GM20431 (cell line): ENCODE results near the gene AATF.
"Not testable (repeated sequence)": the region's sequence is repeated elsewhere in the genome, so short reads cannot be mapped to it uniquely, and the experiment has no call there.

Experiments used
- in situ Hi-C: fragments of 300-500 bp; cut with MseI, MboI; formaldehyde crosslinking; loops from one replicate; pipeline ENCODE4 v1.15.0; 2020; ENCODE audit warnings: low sequenced_read_pairs; ENCODE audit not compliant: unreplicated experiment

AATF gene

DNA sequence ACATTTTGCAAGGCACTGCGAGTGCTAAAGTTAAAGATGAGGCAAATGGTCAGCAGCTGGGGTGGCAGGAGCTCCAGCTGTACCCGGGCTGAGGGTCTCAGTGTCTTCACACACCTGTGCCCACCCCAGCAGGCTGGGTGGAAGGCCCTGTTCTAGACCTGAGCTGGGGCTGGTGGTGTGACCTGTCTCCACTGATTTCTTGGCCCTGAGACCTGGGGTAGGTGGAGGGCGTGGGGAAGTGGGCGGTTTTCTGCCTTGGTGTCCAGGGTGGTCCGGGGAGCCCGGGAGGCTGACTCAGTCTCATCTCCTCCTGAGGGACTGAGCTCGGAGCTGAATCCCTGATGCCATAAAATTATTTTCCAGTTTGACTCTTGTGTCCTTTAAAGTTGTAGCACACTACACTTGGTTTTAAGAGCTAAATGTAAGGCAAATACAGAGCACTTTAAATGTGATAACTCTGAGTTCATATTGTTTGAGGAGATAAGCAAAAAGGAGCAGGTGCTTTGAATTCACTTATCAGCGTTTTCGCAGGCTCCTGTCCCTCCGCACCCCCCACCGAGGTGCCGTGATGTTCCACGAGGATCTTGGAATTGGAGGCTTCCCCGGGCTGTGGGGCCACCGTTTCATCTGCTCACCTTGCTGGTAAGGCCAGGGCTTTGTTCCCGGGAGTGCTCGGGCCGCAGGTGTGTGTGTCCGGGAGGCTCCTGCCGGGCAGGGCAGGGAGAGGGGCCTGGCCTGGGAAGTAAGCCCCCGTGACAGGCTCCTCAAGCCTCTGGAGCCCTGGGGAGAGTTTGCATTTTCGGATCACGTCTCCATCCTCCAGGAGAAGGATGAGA, 117.0 kb downstream of the AATF start:
- in situ Hi-C loops: no loop called here

GRCh38 chr17:37066322-37067255, 117.8 kb downstream of the AATF start:
- in situ Hi-C loops: no loop called here

GRCh38 chr17:37067555-37068111, 118.9 kb downstream of the AATF start:
- in situ Hi-C loops: no loop called here

GRCh38 chr17:37068266-37068665, 119.5 kb downstream of the AATF start:
- in situ Hi-C loops: no loop called here

DNA sequence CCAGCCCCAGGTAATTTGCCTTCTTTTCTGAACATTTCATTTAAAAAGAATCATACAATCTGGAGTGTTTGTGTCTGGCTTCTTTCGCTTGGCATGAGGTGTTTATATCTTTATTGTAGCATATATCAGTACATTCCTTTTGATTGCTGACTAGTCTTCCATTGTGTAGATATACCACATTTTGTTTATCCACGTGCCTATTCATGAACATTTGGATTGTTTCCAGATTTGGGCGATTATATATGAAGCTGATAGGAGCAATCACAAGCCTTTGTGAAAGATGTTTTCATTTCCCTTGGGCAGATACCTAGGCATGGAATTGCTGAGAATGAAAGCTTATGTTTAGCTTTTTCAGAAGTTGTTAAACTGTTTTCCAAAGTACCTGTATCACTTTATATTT, 120.3 kb downstream of the AATF start:
- in situ Hi-C loops: no loop called here

DNA sequence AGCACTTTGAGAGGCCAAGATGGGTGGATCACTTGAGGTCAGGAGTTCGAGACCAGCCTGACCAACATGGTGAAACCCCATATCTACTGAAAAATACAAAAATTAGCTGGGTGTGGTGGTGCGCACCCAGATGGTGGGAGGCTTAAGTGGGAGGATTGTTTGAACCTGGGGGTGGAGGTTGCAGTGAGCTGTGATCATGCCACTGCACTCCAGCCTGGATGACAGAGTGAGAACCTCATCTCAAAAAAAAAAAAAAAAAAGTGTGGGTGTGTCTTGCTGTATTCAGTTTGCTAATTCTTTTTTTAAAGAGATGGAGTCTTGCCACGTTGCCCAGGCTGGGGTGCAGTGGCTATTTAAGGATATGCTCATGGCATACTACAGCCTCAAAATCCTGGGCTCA, 124.7 kb downstream of the AATF start:
- in situ Hi-C loops: not testable (repeated sequence)

- in situ Hi-C loops: no loop called here
These were observed 130.4 kb downstream of the AATF start for GRCh38 chr17:37079065-37079708.

GRCh38 chr17:37079735-37080134, 131.0 kb downstream of the AATF start:
- in situ Hi-C loops: no loop called here

DNA sequence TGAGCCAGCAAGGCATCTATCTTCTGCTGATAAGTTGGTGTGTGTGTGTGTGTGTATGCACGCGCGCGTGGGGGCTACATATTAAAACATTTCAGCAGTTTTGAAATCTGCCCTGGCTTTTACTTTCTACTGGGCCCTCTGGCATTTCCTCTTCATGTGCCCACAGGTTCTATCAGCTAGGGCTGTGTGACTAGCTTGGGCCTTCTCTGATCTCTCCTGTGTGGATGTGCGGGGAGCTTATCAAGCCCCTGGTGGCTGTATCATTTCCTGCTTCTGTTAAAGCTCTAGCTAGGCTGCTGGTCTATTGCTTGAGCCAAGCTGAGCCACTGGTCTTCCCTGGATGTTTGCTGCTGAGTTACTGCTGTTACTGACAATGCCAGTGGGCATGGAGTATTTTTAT, 132.5 kb downstream of the AATF start:
- in situ Hi-C loops: no loop called here

GRCh38 chr17:37082311-37082860, 133.6 kb downstream of the AATF start:
- in situ Hi-C loops: no loop called here

- in situ Hi-C loops: no loop called here
These were observed 134.2 kb downstream of the AATF start for GRCh38 chr17:37082985-37083384.

GRCh38 chr17:37083456-37083855, 134.7 kb downstream of the AATF start:
- in situ Hi-C loops: no loop called here

DNA sequence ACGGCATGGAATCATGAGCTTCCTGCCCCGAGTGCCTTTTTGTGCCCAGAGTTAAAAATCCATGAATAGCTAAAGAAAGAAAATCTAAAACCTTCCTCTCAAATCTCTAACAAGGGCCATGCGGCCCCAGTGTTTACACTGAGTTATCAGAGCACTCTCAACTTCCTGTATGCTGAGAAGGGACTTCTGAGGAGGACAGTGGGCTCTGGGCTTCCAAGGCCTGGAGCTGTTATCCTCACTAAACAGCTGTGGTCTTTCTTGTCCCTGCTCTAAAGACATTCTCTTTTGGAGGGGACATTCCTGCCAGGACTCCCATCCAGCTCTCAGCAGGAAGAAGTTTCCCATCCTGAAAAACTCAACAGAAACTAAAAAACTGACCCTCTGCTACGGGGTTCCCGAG, 135.6 kb downstream of the AATF start:
- in situ Hi-C loops: no loop called here

DNA sequence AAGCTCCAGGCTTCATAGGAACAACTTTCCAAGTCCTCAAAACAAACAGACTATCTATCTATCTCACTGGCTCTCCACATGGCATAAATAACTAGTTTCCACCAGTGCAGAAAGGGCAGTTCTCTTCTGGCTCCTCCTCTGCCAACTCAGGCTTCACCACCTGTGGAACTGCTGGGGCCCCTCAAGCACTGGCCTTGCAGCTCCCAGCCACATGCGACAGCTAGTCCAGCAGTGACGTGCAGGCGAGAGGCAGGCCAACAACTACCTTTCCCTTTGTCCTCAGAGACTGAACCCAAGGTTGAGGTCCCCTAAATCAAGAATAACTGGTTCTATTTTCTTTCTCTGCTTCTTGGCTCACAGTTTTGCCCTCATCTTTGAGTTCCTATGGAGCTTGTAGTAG, 137.6 kb downstream of the AATF start:
- in situ Hi-C loops: no loop called here

GRCh38 chr17:37086948-37087347, 138.2 kb downstream of the AATF start:
- in situ Hi-C loops: no loop called here

GRCh38 chr17:37087683-37088082, 138.9 kb downstream of the AATF start:
- in situ Hi-C loops: no loop called here

DNA sequence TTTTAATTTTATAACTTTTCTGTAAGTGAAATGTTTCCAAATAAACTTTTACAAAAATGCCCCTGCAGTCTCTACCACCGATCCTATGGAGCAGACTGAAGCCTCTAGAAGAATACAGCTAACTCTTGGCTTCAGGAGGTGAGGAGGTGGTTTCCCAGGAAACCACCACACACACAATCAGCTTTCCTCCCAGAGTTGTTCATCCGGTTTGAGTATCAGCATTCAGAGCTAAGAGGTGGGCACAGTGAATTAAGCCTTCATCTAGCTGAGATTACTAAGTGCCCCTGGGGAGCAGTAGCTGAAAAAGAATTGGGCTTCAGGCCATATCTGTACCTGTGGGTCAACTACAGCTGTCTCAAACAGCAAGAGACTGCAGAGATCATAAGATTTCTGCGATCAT, 139.7 kb downstream of the AATF start:
- in situ Hi-C loops: no loop called here

- in situ Hi-C loops: no loop called here
These were observed 140.2 kb downstream of the AATF start for GRCh38 chr17:37088913-37089312.

- in situ Hi-C loops: no loop called here
These were observed 141.2 kb downstream of the AATF start for GRCh38 chr17:37089956-37090355.

- in situ Hi-C loops: no loop called here
These were observed 142.2 kb downstream of the AATF start for GRCh38 chr17:37090941-37091340.
